SK-N-MC (cell line): ENCODE measurements around the gene RNASE8.

Experiments
- DNase-seq: peaks from one replicate; pipeline ENCODE4 v3.0.0-alpha.2; 2011; ENCODE audit warnings: low read depth, low spot score
- H3K27ac ChIP-seq: fragments of 200-600 bp; sonication (generic); 2 replicates; pipeline ENCODE4 v1.5.1; 2016; ENCODE audit warnings: mixed run types
- H3K36me3 ChIP-seq: fragments of 200-600 bp; sonication (generic); 2 replicates; pipeline ENCODE4 v1.6.1; 2017; ENCODE audit warnings: antibody characterized with exemption, low read length, mixed read lengths; ENCODE audit not compliant: insufficient read depth
- H3K4me3 ChIP-seq: fragments of 200-600 bp; sonication (generic); 2 replicates; pipeline ENCODE4 v1.5.1; 2016
- H3K9ac ChIP-seq: fragments of 200-600 bp; sonication (generic); 2 replicates; pipeline ENCODE4 v1.8.0; 2017; ENCODE audit warnings: mixed run types, mixed read lengths; ENCODE audit not compliant: insufficient read length
- H3K9me3 ChIP-seq: fragments of 200-600 bp; sonication (generic); 2 replicates; pipeline ENCODE4 v1.6.1; 2017; ENCODE audit warnings: low read depth, mild to moderate bottlenecking, antibody characterized with exemption, low read length, moderate library complexity, mixed read lengths
- EZH2 ChIP-seq: fragments of 200-600 bp; sonication (generic); IDR thresholded peaks from one replicate; pipeline ENCODE4 v1.6.1; 2017; ENCODE audit warnings: antibody characterized with exemption
- FOXP2 ChIP-seq: optimal IDR thresholded peaks from 2 replicates; pipeline ENCODE3; 2011; ENCODE audit warnings: mild to moderate bottlenecking, moderate library complexity; ENCODE audit not compliant: insufficient read depth; ENCODE audit errors: extremely low read length, control extremely low read depth
- POLR2AphosphoS5 ChIP-seq: IDR thresholded peaks from 2 replicates; pipeline ENCODE4 v1.6.1; 2012; ENCODE audit warnings: mild to moderate bottlenecking, low read depth, low read length, borderline replicate concordance

The RNASE8 gene

GRCh38 chr14:21096978-21097635 lies 39.5 kb downstream of the RNASE8 start:
- Histone ChIP-seq H3K4me3 (peak overlapping the region; percentile 53; the same call in 1 of the 2 replicates), H3K27ac (peak overlapping the region; percentile 81), H3K9ac (no peak overlapping the region), H3K9me3 (no peaks in the 10 kb centered on the region), H3K36me3 (peaks cover 12% of the 10 kb centered on the region; the same call in 1 of the 2 replicates)
- TF ChIP-seq FOXP2 (no peak), EZH2 (no peak), POLR2AphosphoS5 (no peak)
- DNase-seq, result no peak

- peak overlapping the region; percentile 81; the same call in 1 of the 2 replicates for H3K27ac ChIP-seq
- no peak for DNase-seq
- TF ChIP-seq POLR2AphosphoS5 (no peak), FOXP2 (no peak), EZH2 (no peak)
- peaks cover 7% of the 10 kb centered on the region; the same call in 1 of the 2 replicates for H3K36me3 ChIP-seq
- H3K9ac ChIP-seq, result no peak overlapping the region
- H3K9me3 ChIP-seq, result no peaks in the 10 kb centered on the region
- peak overlapping the region; percentile 53; the same call in 1 of the 2 replicates for H3K4me3 ChIP-seq
These were observed 40.0 kb downstream of the RNASE8 start for GRCh38 chr14:21097636-21098075.

- no peaks in the 10 kb centered on the region for H3K9me3 ChIP-seq
- TF ChIP-seq POLR2AphosphoS5 (peak; percentile 50), EZH2 (no peak)
- peak within 1 kb of the TSS; percentile 76 for H3K4me3 ChIP-seq
- peak within 1 kb of the TSS; percentile 81 for H3K27ac ChIP-seq
- H3K36me3 ChIP-seq, result peaks cover under 1% of the 10 kb centered on the region; the same call in 1 of the 2 replicates
- H3K9ac ChIP-seq, result peak within 1 kb of the TSS; percentile 68
- DNase-seq, result no peak
These were observed 40.7 kb downstream of the RNASE8 start, which contains the start of gene ZNF219 for GRCh38 chr14:21098076-21098891. TSS of gene ZNF219 (minus strand) at chr14:21098655. CDS start at chr14:21093591, 5,064 bp downstream.

- Histone ChIP-seq H3K27ac (peak overlapping the region; percentile 25), H3K9ac (peak overlapping the region; percentile 68), H3K4me3 (peak overlapping the region; percentile 76), H3K9me3 (no peaks in the 10 kb centered on the region), H3K36me3 (no peaks in the 10 kb centered on the region)
- DNase-seq, result no peak
- TF ChIP-seq FOXP2 (no peak), EZH2 (no peak)
These were observed 41.4 kb downstream of the RNASE8 start for GRCh38 chr14:21098892-21099595.

GRCh38 chr14:21099596-21099985 lies 42.0 kb downstream of the RNASE8 start:
- H3K9me3 ChIP-seq, result no peaks in the 10 kb centered on the region
- no peak overlapping the region for H3K27ac ChIP-seq
- peak overlapping the region; percentile 76 for H3K4me3 ChIP-seq
- H3K36me3 ChIP-seq, result no peaks in the 10 kb centered on the region
- TF ChIP-seq POLR2AphosphoS5 (no peak), EZH2 (no peak), FOXP2 (no peak)
- no peak for DNase-seq
- peak overlapping the region; percentile 68 for H3K9ac ChIP-seq

- H3K9ac ChIP-seq, result no peak within 1 kb of the TSS
- H3K4me3 ChIP-seq, result no peak within 1 kb of the TSS
- no peaks in the 10 kb centered on the region for H3K9me3 ChIP-seq
- H3K27ac ChIP-seq, result no peak within 1 kb of the TSS
- TF ChIP-seq EZH2, result no peak
- no peak for TF ChIP-seq FOXP2
- DNase-seq, result no peak
- no peaks in the 10 kb centered on the region for H3K36me3 ChIP-seq
These were observed 43.3 kb downstream of the RNASE8 start, which contains the start of gene TMEM253 for GRCh38 chr14:21100931-21101330. TSS of gene TMEM253 (plus strand) at chr14:21101066. CDS start at chr14:21101344, 278 bp downstream.

DNA sequence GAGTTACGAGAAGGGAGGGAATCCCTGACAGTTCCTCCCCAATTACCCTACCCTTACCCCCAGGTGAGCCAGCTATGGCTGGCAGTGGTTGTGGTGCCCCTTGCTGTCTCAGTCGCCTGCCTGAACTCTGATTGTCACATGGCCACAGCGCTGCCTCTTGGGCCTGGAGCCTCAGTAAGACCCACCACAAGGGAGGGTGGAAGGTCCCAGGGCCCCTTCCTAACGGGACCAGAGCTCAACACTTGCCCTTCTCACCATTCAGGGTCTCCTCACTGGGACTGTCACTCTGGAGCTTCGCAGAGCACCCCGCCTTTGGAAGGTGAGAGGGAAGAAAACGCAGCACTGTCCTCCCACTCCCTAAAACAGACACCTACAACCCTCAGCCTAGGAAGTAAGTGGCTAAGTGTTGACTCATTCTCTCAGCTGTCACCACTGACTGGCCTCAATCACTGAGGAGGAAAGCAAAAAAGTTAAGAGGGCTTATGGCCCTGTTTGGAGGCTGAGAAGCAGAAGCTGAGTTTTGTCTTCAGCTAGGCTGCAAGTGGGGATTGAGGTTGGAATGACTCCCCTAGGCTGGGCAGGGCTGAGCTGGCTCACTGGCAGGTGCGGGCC lies 44.3 kb downstream of the RNASE8 start:
- no peak overlapping the region for H3K9ac ChIP-seq
- DNase-seq, result no peak
- H3K9me3 ChIP-seq, result no peaks in the 10 kb centered on the region
- H3K27ac ChIP-seq, result no peak overlapping the region
- H3K36me3 ChIP-seq, result no peaks in the 10 kb centered on the region
- H3K4me3 ChIP-seq, result no peak overlapping the region
- TF ChIP-seq EZH2, result no peak
- TF ChIP-seq FOXP2, result no peak
- TF ChIP-seq POLR2AphosphoS5, result no peak
